Stimulated activated CD4-positive, alpha-beta T cell treated with anti-CD3 and anti-CD28 coated beads, TNF-alpha, amount 100 ng/mL, for 24 hours (primary cell): ENCODE data around the gene IMMP2L.

Experiments used
- DNase-seq, 3 experiments: peaks; one replicate each; pipeline ENCODE4 v3.0.0-alpha.2; 2020; ENCODE audit warnings: low read depth in 3 of 3

Gene IMMP2L

DNA sequence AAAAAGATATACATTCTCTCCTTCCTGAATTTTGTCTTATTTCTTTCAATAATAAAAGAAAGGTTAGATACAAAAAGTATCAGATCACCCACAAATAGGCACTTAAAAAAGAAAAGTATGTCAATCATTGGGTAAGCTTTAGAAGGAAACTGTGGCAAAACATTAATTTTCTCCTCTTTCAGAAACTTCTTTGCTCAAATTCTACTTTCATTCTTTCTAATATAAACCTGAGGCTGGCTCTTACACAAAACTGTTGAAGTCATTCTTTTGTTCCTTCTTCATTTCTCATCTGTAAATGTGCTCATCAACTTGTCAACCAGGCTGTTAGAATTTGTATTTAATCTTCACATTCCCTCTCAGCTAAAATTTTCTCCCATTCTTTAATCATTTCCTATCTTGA, 346.7 kb downstream of the IMMP2L start:
- DNase-seq = no peak

DNA sequence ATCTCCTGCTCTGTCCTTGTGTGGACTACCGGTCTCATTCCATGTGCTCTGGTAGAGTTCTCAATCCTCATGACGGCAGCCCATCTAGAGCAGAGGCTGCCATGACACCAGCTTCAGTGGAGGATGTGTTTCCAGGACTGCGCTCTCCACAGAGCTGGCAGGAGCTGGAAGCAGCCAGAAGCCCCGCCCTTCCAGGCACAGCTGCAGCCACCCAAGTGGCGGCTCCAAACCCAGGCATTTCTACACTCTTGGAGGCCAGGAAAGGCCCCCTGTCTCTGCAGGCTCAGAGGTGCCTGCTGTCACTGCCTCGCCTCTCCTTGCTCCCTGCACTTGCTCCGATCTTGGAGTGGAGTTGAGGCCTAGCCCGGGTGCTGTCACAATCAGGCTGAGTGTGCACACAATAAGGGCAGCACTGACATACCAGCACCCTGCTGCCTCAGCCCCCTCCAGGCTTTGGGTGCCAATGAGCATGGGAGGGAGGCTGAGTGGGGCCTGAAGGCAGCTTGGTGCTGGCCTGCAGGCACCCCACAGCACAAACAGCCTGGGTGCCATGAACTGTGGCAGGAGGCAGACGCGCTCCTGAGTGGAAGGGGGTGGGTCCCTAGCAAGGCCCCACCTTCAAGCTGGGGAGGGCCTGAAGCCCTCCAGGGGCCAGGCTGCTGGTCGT, 349.3 kb downstream of the IMMP2L start:
- no peak for DNase-seq

DNA sequence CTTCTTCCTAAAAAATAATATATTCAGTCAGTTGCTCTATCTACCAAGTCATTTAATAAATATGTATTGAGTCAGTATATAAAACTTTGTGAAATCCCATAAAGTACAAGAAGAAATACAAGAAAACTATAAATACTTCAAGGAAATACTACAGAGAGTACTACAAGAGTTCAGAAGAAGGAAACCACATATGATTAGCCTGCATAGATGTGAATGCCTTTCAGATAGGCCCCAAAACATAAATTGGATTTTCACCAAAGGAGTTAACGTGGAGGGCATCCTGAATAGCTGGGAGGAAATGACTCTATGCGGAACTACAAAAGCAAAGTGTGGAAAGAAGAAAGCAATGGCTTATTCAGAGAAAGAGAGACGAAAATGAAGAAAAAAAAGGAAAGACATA, 351.3 kb downstream of the IMMP2L start:
- DNase-seq = no peak

DNA sequence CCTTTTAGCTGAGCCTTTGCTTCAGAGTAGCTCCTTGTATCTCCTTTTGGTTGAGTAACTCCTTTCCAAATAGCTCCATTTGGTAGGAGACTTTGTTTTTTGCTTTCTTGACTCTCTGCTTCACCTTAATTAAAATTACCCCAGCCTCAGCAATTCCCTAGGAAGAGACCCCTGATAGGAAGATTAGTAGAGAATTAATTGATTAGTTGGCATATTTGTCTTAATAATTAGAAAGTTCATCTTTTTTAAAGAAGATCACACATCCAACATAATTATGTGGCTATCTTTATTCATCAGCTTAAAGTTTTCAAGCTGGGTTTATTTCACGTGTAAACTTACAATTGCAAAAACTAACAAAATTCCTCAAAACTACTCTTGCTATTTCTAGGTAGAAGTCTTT, 352.2 kb downstream of the IMMP2L start:
- no peak for DNase-seq

DNA sequence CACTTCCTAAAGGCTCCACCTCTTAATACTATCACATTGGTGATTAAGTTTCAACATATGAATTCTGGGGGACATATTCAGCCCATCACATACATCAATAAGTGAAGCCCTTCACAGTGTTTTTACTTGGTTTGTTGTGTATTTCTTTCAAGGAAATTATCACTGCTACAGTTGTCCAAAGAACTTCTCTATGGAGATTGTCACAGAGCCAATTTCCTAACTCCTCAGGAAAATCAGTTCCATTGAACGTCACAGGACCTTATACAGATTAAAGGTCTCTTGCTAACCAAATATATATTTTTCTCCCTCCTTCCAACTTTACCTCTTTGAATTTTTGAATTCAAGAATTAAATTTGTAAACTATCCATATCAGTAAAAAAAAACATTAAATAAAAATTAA, 357.0 kb downstream of the IMMP2L start:
- no peak for DNase-seq

DNA sequence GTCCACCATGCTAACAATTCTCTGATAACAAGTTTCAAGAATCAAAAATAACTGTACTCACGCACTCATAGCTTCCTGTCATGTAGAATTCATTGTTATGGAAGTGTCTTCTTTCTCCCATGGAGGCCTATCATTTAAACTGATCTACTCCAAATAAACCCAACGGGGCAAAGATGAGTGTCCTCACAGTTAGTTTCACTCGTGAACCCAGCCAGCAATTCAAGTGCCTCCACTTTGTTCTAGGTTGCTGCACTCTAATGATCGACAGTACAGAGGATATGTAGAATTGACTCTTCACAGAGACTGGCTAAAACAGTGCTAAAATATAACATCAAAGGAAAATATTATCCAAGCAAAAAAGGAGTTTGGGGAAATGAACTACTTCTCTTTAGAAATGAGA, 360.0 kb downstream of the IMMP2L start:
- no peak for DNase-seq

DNA sequence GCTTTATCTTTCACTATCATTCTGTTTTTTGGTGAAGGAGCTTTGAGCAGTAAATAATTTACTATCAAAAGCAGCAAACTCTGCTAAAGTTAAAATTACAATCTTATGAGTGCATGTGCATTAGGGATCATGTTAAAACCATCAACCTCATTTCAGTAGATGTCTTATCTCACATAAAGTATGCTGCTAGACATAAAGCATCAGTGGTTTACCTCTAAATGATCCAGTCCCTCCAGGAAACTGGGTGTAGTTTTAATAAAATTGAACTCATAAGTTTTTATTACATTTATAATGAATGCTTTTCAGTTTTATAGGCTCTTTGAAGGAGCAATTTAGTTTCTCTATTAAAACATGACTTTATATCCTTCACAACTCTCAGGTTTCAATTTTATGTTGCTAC, 362.6 kb downstream of the IMMP2L start:
- DNase-seq = no peak

DNA sequence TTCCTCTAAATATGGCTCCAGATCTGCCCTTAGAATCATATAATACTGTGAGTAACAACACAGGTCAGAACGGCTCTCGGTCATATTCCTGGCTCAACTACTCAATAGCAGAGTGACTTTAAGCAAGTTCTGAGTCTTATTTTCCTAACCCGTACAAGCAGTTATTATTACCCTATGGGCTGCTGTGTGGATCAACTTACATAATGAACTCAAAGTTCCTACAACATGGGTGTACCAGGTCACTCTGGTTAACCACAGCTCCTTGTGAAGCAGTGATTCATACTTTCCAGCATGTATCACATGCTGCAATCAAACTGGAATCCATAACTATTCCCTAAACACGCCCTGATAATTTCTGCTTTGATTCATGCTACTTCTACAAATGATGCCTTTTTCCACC, 364.0 kb downstream of the IMMP2L start:
- DNase-seq = no peak

DNA sequence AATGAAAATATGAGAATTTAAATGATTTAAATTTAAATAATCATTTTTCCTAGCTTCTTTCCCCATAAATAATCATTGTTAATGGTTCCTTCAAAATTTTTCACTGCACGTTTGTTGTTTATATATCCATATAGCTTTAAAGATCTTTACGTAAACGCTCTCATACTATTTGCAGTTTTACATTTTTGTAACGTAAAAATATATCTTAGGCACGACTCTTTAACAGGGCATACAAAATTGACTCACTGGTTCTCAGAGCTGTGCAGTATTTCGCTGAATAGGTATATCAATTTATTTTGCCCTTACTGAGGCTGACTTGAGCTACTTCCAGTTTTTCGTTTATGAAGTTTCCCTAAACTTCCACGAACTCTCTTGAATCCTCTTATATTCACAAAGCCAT, 365.6 kb downstream of the IMMP2L start:
- DNase-seq = no peak

DNA sequence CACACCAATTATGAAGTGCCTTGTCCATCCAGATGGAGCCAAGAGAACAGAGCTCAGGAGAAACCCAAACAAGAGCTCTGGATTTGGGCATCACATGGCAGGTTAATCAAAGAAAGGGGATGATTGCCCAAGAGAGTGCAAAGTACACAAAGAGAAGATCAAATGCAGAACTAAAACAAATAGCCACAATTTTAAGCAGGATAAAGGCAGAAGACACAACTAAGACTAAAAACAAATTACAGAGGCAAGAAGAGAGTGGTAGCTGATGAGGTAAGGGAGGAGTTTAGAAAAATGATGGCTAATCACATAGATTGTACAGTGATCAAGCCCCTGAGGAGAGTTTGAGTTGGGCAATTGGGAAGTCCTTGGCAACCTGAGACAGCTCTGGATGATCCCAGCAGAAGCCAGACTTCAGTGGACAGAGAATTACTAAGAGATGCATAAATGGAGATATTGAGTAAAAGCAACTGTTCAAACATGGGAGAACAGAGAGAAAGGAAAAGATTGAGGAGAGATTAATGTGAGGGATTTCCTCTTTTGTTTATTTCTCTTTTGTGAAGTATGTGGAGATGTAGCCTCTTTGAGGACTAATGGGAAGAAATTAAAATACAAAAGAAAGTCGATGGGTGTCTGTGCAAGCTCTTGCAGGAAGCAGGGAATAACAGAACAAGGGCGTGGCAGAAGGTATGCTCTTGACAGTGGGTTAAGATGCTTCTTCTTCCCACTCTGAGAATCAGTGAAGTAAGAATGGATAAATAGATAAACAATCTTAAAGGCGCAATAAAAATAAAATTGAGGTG, 369.5 kb downstream of the IMMP2L start:
- DNase-seq = no peak

DNA sequence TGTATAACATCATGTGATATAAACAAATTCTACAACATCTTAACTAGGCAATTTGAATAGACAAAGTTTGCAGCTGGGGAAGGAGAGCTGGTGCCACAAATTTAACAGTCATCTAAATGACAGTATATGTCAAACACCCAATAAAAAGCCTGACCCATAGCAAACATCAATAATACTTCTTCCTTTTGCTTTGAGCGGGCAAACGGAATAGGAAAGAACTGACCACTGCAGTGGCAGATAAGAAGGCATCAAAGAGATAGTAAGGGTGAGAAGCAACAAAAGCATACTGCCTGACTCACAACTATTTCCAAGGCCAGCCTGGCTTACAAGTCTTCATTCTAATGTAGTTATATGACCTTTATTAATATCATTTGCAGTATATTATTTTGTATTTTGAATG, 371.5 kb downstream of the IMMP2L start:
- DNase-seq = no peak

DNA sequence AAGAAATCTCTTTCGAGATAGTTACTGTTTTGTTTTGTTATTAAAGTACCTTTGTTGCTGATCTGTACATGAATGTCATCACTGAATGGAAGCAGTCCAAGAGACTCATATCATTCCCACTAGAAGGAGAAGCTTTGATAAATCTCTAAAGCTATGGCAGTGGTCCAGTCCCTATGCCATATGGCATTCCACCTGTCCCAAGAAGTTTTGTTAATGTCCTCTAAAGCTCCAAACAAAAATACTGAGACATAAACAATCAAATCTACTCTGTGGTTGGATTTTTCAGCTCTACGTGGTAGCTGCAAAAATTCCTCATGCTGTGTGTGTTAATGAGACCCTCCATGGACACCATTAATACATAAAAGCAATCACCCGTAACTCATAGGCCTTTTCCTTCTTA, 377.3 kb downstream of the IMMP2L start:
- no peak for DNase-seq

DNA sequence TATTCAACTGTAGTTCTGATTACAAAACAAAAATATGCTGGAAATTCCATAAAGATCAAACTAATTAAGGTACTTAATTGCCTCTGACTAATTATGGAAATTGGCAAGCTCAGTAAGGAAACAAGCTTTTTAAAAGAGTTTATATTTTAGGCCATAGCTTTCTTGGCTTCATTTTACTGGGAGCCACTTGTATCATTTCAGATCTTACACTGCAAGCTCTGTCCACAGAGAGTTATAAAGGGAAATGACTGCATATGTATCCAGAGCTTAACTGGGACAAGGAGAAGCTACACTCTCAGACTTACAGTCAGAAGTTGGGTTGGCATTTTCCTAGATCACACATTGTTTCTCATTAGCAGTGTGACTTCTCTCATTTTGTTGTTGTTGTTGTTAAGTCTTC, 379.0 kb downstream of the IMMP2L start:
- no peak for DNase-seq

DNA sequence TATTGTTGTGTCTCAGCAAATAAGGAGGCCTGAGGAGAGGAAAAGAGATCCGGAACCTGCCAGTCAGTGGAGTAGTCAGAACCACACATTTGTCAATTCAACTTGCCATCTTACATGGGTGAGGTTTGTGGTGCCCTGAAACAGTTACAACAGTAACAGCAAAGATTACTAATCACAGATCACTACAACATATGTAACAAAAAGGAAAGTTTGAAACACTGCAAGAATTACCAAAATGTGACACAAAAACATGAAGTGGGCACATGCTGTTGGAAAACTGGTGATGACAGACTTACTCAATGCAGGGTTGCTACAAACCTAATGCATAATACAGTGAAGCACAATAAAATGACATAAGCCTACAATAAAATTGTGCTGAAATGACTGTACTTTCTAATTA, 382.0 kb downstream of the IMMP2L start:
- no peak for DNase-seq

DNA sequence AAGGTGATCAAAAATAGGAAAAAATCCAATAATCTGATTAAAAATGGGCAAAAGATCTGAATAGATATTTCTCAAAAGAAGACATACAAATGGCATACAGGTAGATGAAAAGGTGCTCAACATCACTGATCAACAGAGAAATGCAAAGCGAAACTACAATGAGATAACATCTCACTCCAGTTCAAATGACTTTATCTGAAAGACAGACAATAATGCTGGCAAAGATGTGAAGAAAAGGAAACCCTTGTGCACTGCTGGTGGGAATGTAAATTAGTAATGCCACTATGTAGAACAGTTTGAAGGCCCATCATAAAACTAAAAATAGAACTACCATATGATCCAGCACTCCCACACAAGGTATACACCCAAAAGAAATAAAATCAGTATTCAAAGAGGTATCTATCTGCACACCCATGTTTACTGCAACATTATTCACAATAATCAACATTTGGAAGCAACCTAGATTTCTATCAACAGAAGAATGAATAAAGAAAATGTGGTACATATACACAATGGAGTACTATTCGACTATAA, 386.3 kb downstream of the IMMP2L start:
- no peak for DNase-seq

DNA sequence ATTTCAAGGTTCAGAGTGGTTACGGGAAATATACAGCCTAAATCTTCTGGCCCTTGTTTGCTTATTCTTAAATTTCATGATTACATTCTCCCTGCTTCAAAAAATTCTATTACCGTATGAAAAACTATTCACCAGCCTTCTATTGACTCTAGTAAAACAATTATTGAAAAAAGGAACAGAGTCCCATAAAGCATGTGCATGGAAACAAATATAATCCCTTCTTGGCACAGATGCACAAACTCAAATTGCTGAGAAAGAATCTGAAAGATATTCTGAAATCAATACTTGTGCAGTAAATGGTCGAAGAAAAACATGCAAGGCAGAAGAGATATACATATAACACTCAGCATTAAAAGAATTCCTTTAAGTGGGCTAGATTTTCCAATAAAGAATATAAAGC, 387.8 kb downstream of the IMMP2L start:
- no peak for DNase-seq

DNA sequence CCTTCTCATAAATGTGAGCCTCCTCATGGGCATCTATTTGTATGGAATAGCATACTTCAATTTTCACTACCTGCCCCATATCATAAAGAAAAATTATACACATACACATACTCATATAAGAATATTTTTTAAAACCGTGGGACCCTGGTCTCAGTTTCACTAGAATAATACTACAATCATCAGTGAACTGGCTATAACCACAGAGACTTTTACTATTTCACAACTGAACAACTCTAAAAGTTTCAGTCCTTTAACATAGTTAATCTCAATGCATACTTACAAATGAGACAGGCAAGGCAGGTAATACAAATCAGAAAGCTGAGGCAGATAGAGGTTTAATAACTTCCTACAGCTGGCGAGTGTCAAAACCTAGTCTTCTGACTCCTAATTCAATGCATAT, 388.3 kb downstream of the IMMP2L start:
- DNase-seq = no peak

DNA sequence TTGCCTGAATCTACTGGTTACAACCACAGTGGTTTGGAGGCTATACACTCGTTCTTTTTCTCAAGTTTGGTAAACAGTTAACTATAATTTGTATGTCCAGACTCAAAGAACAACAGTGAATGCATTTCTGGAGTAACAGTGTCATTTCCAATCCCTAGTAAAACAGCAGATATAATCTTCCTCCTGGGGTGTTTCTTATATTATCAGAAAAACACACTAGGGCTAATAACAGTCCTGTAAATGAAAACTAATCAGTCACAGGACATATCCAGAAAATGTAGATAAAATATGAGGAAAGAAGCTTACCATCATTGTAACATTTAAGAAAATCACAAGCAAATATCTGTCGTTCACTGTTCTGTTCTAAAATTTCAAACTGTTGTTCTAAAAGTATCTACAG, 388.8 kb downstream of the IMMP2L start:
- DNase-seq = no peak

DNA sequence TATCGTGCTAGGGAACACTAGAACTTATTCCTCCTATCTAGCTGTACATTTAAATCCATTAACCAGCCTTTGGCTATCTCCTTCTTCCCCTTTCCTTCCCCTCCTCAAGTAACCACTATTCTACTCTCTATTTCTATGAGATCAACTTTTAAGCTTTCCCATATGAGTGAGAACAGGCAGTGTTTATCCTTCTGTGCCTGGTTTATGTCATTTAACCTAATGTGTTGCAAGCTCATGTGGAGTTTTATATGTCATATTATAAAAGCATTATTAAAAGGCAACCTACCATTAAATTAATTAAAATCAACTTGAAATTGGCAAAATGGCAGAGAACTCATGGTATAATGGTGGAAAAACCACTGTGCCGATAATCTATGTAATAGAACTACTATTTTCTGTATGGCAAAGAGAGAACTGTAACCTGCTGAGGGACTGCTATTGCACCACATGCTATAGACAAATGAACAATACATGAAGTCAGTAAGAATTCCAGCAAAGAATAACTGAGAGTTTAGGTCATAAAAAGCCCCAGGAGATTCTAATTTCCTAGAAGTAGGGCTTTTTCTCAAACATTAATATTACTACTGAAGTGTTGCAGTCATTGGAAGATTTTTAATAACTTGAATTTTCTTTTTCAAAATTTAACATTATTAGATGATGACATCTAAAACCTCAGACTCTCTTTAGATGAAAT, 389.6 kb downstream of the IMMP2L start:
- DNase-seq = no peak

DNA sequence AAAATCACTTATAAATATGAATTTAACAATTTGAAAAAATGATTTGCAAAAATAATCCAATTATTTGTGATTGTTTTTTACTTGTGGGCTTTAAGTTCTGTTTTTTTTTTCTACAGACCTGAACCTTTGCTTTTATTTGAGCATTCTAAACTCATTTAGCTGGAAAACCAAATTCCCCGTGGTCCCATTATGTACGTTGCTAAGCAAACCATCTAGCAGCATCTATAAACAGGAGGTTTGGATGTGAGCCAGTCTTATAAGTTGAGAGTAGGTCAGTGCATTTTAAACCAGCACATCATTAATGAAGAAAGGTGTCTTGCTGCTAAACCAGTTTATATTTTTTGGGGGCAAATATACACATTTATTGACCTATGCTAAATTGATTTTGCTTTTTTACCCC, 394.1 kb downstream of the IMMP2L start:
- DNase-seq = no peak

DNA sequence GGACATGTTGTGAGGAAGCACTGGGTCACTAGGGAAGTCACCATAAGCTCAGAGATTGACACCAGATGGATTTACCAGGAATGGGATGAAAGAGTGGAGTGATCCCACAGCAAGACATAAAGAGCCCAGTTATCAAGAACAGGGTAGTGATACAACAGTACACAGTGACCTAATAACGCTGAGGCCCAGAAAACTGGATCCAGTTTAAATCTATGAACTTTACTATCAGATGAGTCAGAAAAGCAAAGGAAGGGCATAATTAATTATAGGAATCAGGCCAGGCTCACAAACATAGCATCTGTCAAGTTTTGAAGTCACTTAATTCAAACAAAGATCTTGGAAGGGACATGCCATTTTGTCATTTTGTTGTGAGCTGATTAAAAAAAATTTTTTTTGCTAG, 397.9 kb downstream of the IMMP2L start:
- no peak for DNase-seq

DNA sequence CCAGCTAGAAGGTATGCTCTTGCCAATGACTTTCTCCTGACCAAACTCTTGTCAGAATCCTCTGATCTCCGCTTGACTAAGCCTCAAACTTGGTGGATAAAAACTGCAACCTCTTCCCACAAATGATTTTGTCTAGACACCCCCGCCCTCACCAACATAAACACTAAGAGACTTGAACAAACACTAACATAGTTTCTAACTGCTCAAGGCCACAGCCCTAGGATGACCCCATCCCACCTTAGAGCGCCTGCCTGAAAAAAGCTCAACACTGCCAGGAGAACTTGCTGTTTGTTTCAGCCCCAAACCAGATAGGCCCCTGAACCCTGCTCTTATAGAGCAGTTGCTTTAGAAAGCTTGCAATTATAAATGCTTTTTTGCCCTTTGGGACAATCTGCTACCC, 399.6 kb downstream of the IMMP2L start:
- no peak for DNase-seq

DNA sequence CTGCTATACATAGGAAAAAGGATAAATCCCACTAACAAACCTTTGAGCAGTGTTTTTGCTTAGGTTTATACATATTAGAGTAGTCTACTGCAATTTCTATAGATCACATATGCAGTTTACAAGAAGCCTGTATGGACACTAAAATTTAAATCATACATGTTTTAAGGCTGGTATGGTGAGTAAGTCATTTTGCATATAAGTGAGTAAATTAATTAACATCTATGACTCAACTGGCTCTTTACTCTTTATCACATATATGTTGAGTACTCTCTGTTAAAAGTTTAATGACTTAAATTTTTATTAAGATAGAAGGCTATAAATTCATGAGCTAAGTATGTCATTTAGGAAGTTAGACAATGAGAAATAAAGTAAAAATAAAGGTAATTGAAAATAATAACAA, 402.0 kb downstream of the IMMP2L start:
- DNase-seq = no peak
